Endothelial cell of umbilical vein (primary cell): ENCODE measurements around the gene MVK. TPM values are rescaled to one million over a fixed set of nuclear protein-coding genes. Genes with fewer than 3 reads are reported as not detected.

Experiments used
- BruUV-seq: library from RNA; stranded (reverse); fragments of 400-500 nt; replicated peaks from 2 replicates; lab custom pipeline; 2021; lab: Mats Ljungman, UMichigan
- CTCF ChIA-PET: fragments of 300-600, 350-600 bp; sonication (Branson Sonifier 250); formaldehyde crosslinking; loops from one replicate; lab custom pipeline; 2021; ENCODE audit warnings: antibody characterized with exemption, inconsistent platforms; lab: Charles Lee
- POLR2A ChIA-PET: fragments of 300-600, 350-600 bp; sonication (Branson Sonifier 250); formaldehyde crosslinking; loops from one replicate; lab custom pipeline; 2021; ENCODE audit warnings: antibody characterized with exemption, inconsistent platforms; lab: Charles Lee
- DNase-seq: peaks from one replicate; pipeline ENCODE4 v3.0.0-alpha.2; 2011; ENCODE audit warnings: low read depth, low spot score
- FAIRE-seq: peaks from 2 replicates; lab custom pipeline; 2011; peaks lifted over from hg19 to GRCh38; lab: Jason Lieb, UNC
- H2AFZ ChIP-seq: 2 replicates; pipeline ENCODE4 v1.6.0; 2012; ENCODE audit warnings: low read depth, low read length, control low read depth, inconsistent platforms
- H3K27ac ChIP-seq: 2 replicates; pipeline ENCODE4 v1.5.1; 2011; ENCODE audit warnings: low read depth, mild to moderate bottlenecking, control low read depth, low read length, moderate library complexity; ENCODE audit not compliant: insufficient read depth
- H3K27me3 ChIP-seq, 2 experiments: 2 replicates each; pipeline versions ENCODE4 v1.6.0 to v1.6.1; 2011; ENCODE audit warnings: low read length in 2 of 2, mixed read lengths in 1 of 2; ENCODE audit not compliant: control insufficient read depth in 2 of 2, insufficient read depth in 2 of 2
- H3K36me3 ChIP-seq, 2 experiments: 2 replicates in 1 of 2; 3 replicates in 1 of 2; pipeline ENCODE4 v1.5.1; 2011; ENCODE audit warnings: low read length in 2 of 2, mild to moderate bottlenecking in 1 of 2, moderate library complexity in 1 of 2; ENCODE audit not compliant: control insufficient read depth in 2 of 2, insufficient read depth in 2 of 2; ENCODE audit errors: extremely low read depth in 1 of 2
- H3K4me1 ChIP-seq: 3 replicates; pipeline ENCODE4 v1.5.1; 2011; ENCODE audit warnings: mild to moderate bottlenecking, low read length; ENCODE audit not compliant: control insufficient read depth, insufficient read depth; ENCODE audit errors: extremely low read depth
- H3K4me2 ChIP-seq: 2 replicates; pipeline ENCODE4 v1.6.1; 2011; ENCODE audit warnings: low read length, control low read depth, mixed read lengths; ENCODE audit not compliant: insufficient read depth
- H3K4me3 ChIP-seq, 3 experiments: fragments of 200-600 bp in 1 of 3; sonication (generic), shearing (Covaris generic) in 1 of 3; replicated peaks in 1 of 3; 2 replicates each; pipeline ENCODE4 v1.5.1; 2011 to 2016; ENCODE audit warnings: control low read depth in 3 of 3, low read length in 3 of 3, mild to moderate bottlenecking in 2 of 3, inconsistent platforms in 1 of 3, low read depth in 1 of 3, moderate library complexity in 1 of 3; ENCODE audit not compliant: insufficient read depth in 1 of 3
- H3K79me2 ChIP-seq: 2 replicates; pipeline ENCODE4 v1.6.0; 2012; ENCODE audit warnings: low read length, inconsistent platforms; ENCODE audit not compliant: control insufficient read depth, insufficient read depth
- H3K9ac ChIP-seq: replicated peaks from 2 replicates; pipeline ENCODE3; 2011; ENCODE audit warnings: low read length, control low read depth; ENCODE audit not compliant: insufficient read depth; ENCODE audit errors: extremely low read depth
- H3K9me1 ChIP-seq: replicated peaks from 3 replicates; pipeline ENCODE4 v1.6.0; 2011; ENCODE audit warnings: mild to moderate bottlenecking, low read length; ENCODE audit not compliant: control insufficient read depth, insufficient read depth; ENCODE audit errors: extremely low read depth
- H3K9me3 ChIP-seq: replicated peaks from 2 replicates; pipeline ENCODE4 v1.5.1; 2012; ENCODE audit warnings: low read length, inconsistent platforms; ENCODE audit not compliant: control insufficient read depth, insufficient read depth
- H4K20me1 ChIP-seq: replicated peaks from 2 replicates; pipeline ENCODE3; 2011; ENCODE audit warnings: mild to moderate bottlenecking, low read length; ENCODE audit not compliant: control insufficient read depth, insufficient read depth; ENCODE audit errors: extremely low read depth
- EZH2 ChIP-seq: IDR thresholded peaks from 2 replicates; pipeline ENCODE4 v1.6.1; 2012; ENCODE audit warnings: borderline replicate concordance, low read depth, mild to moderate bottlenecking, moderate library complexity, low read length, inconsistent platforms; ENCODE audit not compliant: severe bottlenecking
- GATA2 ChIP-seq: IDR thresholded peaks from 2 replicates; pipeline ENCODE4 v1.7.0; 2011; ENCODE audit warnings: low read depth, mild to moderate bottlenecking, moderate library complexity, mixed read lengths, low read length; ENCODE audit not compliant: insufficient read length, insufficient read depth
- dilution Hi-C: fragments of 300-500 bp; cut with MboI; formaldehyde crosslinking; loops from one replicate; pipeline ENCODE4 v1.15.0; 2019; ENCODE audit warnings: low sequenced_read_pairs; ENCODE audit not compliant: extremely low pct_ligation_motif_present
- intact Hi-C: fragments of 100-400 bp; cut with micrococcal nuclease; formaldehyde crosslinking; loops from one replicate; pipeline ENCODE4 v1.10.0; 2022
- polyA plus RNA-seq, 4 experiments: library from polyadenylated mRNA; depleted of rRNA in 3 of 4; stranded (reverse) in 3 of 4; unstranded in 1 of 4; fragments of >200 nt; gene quantifications; 2 replicates each; pipeline versions ENCODE4 v1.2.1 to v1.2.3, GENCODE V29; 2011 to 2012; ENCODE audit warnings: missing spikeins in 1 of 4
- total RNA-seq: library from RNA; stranded (reverse); gene quantifications from 2 replicates; pipeline ENCODE4 v1.2.3, GENCODE V29; 2021
- TF ChIP-seq, protein P1 (sequence below), 2 donors: IDR thresholded peaks; 1 replicate in 1 of 2; 2 replicates in 1 of 2; pipeline ENCODE4 v1.5.1; 2011; ENCODE audit warnings: low read length in 2 of 2, mild to moderate bottlenecking in 2 of 2, moderate library complexity in 2 of 2, control low read depth in 1 of 2, inconsistent platforms in 1 of 2, low read depth in 1 of 2; ENCODE audit not compliant: insufficient read depth in 1 of 2; ENCODE audit errors: extremely low read depth in 1 of 2
- TF ChIP-seq, protein P2 (sequence below): IDR thresholded peaks from 2 replicates; pipeline ENCODE4 v1.6.1; 2011; ENCODE audit not compliant: insufficient read depth, insufficient read length

MVK gene
- total and polyA plus RNA-seq, 2 donors (not counting 3 experiments of a cell fraction or from before 2014, with no cell fraction given), result 32.6 to 42.6 TPM

DNA sequence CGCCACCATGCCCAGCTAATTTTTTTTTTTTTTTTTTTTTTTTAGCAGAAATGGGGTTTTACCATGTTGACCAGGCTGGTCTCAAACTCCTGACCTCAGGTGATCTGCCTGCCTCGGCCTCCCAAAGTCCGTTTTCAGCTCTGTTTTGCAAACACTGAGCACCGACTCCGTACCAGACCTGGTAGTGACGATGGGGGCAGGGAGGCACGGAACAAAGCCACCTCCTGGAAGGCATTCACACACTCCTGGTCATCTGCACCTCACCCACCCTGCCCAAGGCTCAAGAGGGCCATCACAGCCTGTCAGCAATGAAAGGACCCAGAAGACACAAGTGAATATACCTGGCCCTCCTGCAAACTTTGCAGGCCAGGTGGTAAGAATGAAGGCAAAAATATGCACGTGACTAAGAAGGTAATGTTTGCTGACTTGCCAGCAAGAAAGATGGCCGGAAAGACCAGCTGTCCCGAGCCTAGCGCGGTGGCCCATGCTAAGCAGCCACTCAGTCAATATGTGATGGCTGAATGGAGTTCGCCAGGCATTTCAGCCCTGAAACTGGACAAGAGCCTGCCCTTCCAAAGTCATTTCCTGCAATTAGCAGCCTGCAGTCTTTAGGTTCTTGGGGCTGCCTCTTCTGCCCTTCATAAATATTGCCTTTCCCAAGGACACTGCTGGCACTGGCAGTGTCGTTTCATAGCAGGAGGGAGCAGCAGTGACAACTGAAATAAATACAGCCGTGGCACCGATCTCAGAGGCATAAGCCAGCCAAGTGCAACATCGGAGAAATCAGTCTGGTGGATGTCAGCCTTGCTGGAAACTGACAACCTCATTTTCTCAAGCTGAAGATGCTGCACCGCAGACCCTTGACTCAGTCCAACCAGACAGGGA is 17.9 kb upstream of the MVK start:
- no peak overlapping the region for H3K4me3 ChIP-seq
- H2AFZ ChIP-seq, result no peak overlapping the region
- no peak for DNase-seq
- intact Hi-C loops (no loop called here), dilution Hi-C loops (no loop called here)
- no peaks in the 10 kb centered on the region for H3K36me3 ChIP-seq
- no TSS peak for BruUV-seq
- CTCF ChIA-PET, result interaction anchor here (0.8 to 1.1 kb wide), 2 partner anchors 29 to 219 kb away, joined by 3 read pairs; no protein-coding TSS in a partner anchor
- H3K4me1 ChIP-seq, result no peaks in the 10 kb centered on the region
- no peaks in the 10 kb centered on the region for H4K20me1 ChIP-seq
- H3K9me3 ChIP-seq, result no peaks in the 10 kb centered on the region
- TF ChIP-seq, protein P1, sequence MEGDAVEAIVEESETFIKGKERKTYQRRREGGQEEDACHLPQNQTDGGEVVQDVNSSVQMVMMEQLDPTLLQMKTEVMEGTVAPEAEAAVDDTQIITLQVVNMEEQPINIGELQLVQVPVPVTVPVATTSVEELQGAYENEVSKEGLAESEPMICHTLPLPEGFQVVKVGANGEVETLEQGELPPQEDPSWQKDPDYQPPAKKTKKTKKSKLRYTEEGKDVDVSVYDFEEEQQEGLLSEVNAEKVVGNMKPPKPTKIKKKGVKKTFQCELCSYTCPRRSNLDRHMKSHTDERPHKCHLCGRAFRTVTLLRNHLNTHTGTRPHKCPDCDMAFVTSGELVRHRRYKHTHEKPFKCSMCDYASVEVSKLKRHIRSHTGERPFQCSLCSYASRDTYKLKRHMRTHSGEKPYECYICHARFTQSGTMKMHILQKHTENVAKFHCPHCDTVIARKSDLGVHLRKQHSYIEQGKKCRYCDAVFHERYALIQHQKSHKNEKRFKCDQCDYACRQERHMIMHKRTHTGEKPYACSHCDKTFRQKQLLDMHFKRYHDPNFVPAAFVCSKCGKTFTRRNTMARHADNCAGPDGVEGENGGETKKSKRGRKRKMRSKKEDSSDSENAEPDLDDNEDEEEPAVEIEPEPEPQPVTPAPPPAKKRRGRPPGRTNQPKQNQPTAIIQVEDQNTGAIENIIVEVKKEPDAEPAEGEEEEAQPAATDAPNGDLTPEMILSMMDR (IDR thresholded peaks at IDR 0.05; ENCODE audit: extremely low read depth in 1 of 2, insufficient read depth in 1 of 2, low read depth in 1 of 2, low read length in 2 of 2), result no peak
- TF ChIP-seq GATA2 (no peak), EZH2 (no peak)
- TF ChIP-seq, protein P2, sequence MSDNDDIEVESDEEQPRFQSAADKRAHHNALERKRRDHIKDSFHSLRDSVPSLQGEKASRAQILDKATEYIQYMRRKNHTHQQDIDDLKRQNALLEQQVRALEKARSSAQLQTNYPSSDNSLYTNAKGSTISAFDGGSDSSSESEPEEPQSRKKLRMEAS, result no peak
- peaks cover 0 to 2% of the 10 kb centered on the region in 2 experiments for H3K27me3 ChIP-seq
- H3K79me2 ChIP-seq, result no peaks in the 10 kb centered on the region
- POLR2A ChIA-PET, result no interaction called here
- H3K27ac ChIP-seq, result no peak overlapping the region
- no peaks in the 10 kb centered on the region for H3K9me1 ChIP-seq
- no peak for FAIRE-seq
- H3K4me2 ChIP-seq, result no peak overlapping the region
- H3K9ac ChIP-seq, result no peak overlapping the region
